Measurements from ENCODE around the gene CDK14.

DNA sequence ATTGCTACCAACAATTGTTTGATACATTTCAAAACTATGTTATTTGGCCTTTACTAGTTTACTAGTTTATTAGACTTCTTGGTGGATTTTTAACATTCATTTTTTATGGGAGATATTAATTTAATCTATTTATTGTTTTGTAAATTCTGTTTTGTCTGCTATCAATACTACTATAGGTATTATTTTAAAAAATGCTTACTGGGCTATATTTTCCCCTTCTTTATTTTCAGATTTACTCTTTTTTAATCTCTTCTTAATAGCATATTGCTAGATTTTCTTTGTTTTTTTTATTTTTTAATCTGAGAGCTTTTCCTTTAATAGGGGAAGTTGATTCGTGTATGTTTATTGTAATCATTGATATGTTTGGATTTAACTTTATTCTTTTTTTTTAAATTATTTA, 147.5 kb downstream of the CDK14 start:
- TF ChIP-seq, protein P1, sequence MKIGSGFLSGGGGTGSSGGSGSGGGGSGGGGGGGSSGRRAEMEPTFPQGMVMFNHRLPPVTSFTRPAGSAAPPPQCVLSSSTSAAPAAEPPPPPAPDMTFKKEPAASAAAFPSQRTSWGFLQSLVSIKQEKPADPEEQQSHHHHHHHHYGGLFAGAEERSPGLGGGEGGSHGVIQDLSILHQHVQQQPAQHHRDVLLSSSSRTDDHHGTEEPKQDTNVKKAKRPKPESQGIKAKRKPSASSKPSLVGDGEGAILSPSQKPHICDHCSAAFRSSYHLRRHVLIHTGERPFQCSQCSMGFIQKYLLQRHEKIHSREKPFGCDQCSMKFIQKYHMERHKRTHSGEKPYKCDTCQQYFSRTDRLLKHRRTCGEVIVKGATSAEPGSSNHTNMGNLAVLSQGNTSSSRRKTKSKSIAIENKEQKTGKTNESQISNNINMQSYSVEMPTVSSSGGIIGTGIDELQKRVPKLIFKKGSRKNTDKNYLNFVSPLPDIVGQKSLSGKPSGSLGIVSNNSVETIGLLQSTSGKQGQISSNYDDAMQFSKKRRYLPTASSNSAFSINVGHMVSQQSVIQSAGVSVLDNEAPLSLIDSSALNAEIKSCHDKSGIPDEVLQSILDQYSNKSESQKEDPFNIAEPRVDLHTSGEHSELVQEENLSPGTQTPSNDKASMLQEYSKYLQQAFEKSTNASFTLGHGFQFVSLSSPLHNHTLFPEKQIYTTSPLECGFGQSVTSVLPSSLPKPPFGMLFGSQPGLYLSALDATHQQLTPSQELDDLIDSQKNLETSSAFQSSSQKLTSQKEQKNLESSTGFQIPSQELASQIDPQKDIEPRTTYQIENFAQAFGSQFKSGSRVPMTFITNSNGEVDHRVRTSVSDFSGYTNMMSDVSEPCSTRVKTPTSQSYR (CRISPR knock-in tag; IDR thresholded peaks at IDR 0.05) = no peak
- TF ChIP-seq ETV6 (CRISPR knock-in tag; IDR thresholded peaks at IDR 0.05) = no peak
